Activated CD4-positive, CD25-positive, alpha-beta regulatory T cell treated with anti-CD3 and anti-CD28 coated beads, Interleukin-2, amount 50 U/mL, for 24 hours (primary cell): Measurements from ENCODE around the gene GTF3C1.
A peak's percentile ranks its signal among the peaks of the same experiment; 100 is the strongest.
"Not testable (repeated sequence)": the region's sequence is repeated elsewhere in the genome, so short reads cannot be mapped to it uniquely, and the experiment has no call there.

Experiments
- ATAC-seq, 2 donors: fragments of 150-1000 bp; cut with Tn5 transposase; one replicate each; pipeline ENCODE4 v1.10.0; 2021; ENCODE audit warnings: mild to moderate bottlenecking in 1 of 2, moderate library complexity in 1 of 2

Gene GTF3C1

GRCh38 chr16:27437946-27438345 lies 111.8 kb downstream of the GTF3C1 start:
- no peak for ATAC-seq

GRCh38 chr16:27436921-27437650 lies 112.6 kb downstream of the GTF3C1 start:
- ATAC-seq, result no peak

GRCh38 chr16:27436065-27436464 lies 113.6 kb downstream of the GTF3C1 start:
- no peak for ATAC-seq

GRCh38 chr16:27435146-27435545 lies 114.6 kb downstream of the GTF3C1 start:
- ATAC-seq, result not testable (repeated sequence)

GRCh38 chr16:27434141-27435051 lies 115.3 kb downstream of the GTF3C1 start:
- no peak for ATAC-seq

- ATAC-seq, result no peak
Measured at GRCh38 chr16:27433636-27434035, 116.1 kb downstream of the GTF3C1 start.

GRCh38 chr16:27433191-27433590 lies 116.5 kb downstream of the GTF3C1 start:
- ATAC-seq, result not testable (repeated sequence)

- ATAC-seq, result no peak
Measured at GRCh38 chr16:27432558-27432957, 117.2 kb downstream of the GTF3C1 start.

- ATAC-seq, result peak; percentile 46 to 48
Measured at GRCh38 chr16:27431773-27432532, 117.8 kb downstream of the GTF3C1 start.

- ATAC-seq, result peak; percentile 21 to 24
Measured at GRCh38 chr16:27430923-27431484, 118.7 kb downstream of the GTF3C1 start.

- ATAC-seq, result no peak
Measured at GRCh38 chr16:27430512-27430911, 119.2 kb downstream of the GTF3C1 start.

- no peak for ATAC-seq
Measured at GRCh38 chr16:27429981-27430441, 119.7 kb downstream of the GTF3C1 start.

GRCh38 chr16:27429330-27429871 lies 120.3 kb downstream of the GTF3C1 start:
- no peak for ATAC-seq

GRCh38 chr16:27428026-27428785 lies 121.5 kb downstream of the GTF3C1 start:
- ATAC-seq, result no peak

- ATAC-seq, result no peak
Measured at GRCh38 chr16:27427538-27427937, 122.2 kb downstream of the GTF3C1 start.

- peak; percentile 94 to 97 for ATAC-seq
Measured at GRCh38 chr16:27426423-27427408, 123.0 kb downstream of the GTF3C1 start.

GRCh38 chr16:27425961-27426360 lies 123.8 kb downstream of the GTF3C1 start:
- no peak for ATAC-seq

- no peak for ATAC-seq
Measured at GRCh38 chr16:27424772-27425498, 124.8 kb downstream of the GTF3C1 start.

GRCh38 chr16:27421961-27422740 lies 127.6 kb downstream of the GTF3C1 start:
- no peak for ATAC-seq
